B cell (primary cell): ENCODE data around the gene DYNLRB2.

ENCODE experiments used
- CTCF ChIP-seq: fragments of 200-600 bp; IDR thresholded peaks from one replicate; pipeline ENCODE4 v1.8.0; 2022; ENCODE audit warnings: antibody characterized with exemption, mild to moderate bottlenecking
- EZH2 ChIP-seq: IDR thresholded peaks from 2 replicates; pipeline ENCODE4 v1.6.1; 2012; ENCODE audit warnings: borderline replicate concordance, low read depth, mild to moderate bottlenecking, moderate library complexity, low read length; ENCODE audit not compliant: insufficient read depth, poor library complexity, severe bottlenecking

GRCh38 chr16:80519189-80519588 lies 21.6 kb upstream of the DYNLRB2 start:
- TF ChIP-seq CTCF (no peak), EZH2 (no peak)
